DMS79 (cell line): ENCODE results near the gene EXOC2.
A peak's percentile ranks its signal among the peaks of the same experiment; 100 is the strongest.
"Not testable (repeated sequence)": the region's sequence is repeated elsewhere in the genome, so short reads cannot be mapped to it uniquely, and the experiment has no call there.

Source experiments
- DNase-seq: peaks from one replicate; lab custom pipeline; 2025; lab: John Stamatoyannopoulos, UW

EXOC2 gene

DNA sequence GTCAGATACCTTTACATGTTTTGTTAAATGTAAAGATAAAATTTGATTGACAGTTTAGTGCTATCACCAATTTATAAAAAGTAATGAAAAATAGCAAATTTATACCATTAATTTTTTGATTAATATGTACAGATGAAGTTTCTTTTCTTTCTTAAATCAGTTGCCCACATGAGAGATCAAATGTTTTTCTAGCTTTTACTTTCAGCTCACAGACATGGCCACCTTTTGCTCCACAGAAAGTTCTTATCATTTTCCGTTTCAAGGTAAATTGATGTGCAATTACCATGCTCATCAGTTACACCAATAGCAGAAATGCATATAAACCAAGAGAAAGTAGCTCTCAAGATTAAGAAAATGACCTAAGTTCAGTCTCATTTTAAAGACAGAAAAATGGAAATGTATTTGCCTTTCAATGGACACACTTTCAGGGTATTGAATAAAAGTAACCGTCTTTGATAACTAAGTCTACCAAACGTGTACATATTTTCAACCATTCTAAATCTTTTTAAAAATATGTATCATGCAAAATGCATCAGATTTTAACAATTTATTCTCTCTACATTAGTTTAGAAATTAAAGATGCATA lies 16.6 kb upstream of the EXOC2 start:
- no peak for DNase-seq

DNA sequence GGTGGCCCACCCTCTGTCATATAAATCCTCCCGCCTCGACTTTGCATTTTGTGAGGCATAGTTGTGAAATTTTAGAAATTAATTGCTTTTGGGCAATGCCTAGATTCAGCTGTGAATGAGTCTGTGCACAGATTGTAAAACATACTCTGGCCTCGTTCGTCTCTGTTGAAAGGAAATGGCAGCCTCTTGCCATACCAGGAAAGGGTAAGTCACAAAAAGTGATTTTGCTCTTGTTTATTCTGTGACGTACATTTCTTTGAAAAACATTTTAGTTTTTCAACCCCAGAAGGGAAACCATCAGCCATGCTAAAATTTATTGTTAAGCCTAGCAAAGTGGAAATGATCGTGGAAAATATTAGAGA lies 15.3 kb upstream of the EXOC2 start:
- DNase-seq: no peak

DNA sequence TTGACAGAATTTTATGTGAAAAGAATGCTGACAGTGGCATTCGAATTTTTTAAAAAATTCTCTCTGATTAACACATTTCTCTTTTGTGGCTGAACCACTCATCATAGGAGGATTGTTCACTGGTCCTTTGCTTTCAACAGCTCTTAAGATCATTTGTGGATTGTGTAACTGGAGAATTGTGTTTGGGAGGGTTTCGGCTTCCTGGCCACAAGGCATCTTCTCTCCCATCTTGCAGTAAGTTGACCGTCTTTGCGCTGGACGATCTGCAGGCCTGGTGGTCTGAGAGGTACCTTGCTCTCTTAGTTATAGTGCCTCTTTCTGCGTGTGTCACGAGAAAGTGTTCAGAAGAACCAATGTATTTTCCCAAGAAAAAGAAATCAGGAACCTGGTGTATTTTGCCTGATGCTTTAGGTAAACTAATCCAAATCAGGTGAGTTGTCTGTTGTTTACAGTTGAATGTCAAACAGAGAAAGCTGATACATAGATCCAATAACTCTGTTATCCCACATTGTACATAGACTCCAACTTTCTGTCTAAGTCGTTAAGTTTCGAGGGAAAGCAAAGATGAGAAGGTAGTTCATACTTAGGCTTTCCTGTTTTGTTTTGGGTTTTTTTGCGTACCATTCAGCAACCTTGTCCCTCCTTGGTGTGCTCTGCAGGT lies 14.8 kb upstream of the EXOC2 start:
- no peak for DNase-seq

DNA sequence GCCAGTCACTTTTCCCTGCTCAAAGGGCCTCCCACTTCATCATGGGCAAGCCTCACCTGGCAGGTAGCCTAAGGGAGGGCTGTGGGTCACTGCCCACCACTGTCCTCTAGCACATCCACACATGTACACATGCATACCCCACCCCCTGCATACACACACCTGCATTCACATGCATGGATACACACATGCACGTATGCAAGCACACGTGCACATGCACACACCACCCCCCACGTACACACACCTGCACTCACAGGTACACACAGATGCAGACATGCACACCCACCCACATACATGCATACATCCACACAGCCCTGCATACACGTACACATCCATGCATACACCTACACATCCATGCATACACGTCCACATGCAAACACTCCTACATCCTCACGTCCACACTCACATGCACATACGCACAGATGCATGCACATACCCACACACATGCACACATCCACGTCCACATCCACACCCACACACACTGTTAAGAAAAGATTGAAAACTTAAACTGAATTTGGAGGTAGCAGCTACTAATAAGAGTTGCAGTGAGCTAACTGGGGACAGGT lies 14.0 kb upstream of the EXOC2 start:
- no peak for DNase-seq

DNA sequence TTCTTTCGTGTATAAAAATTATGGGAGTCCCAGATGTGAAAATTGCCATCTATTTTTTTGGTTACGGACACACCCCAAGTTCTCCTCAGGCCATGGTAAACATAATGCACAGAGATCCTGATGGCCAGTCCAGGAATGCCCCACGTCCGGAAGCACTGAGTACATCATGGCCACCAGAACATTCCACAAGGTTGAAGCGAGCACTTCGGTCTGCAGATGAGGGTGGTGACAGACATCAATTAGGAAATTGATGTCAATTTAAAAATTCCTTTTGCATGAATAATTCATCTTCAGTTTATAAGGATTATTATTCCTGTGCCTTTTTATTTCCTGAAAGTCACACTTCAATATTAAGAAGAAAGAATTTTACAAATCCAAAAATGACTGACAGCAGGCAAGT lies 13.2 kb upstream of the EXOC2 start:
- DNase-seq: no peak

DNA sequence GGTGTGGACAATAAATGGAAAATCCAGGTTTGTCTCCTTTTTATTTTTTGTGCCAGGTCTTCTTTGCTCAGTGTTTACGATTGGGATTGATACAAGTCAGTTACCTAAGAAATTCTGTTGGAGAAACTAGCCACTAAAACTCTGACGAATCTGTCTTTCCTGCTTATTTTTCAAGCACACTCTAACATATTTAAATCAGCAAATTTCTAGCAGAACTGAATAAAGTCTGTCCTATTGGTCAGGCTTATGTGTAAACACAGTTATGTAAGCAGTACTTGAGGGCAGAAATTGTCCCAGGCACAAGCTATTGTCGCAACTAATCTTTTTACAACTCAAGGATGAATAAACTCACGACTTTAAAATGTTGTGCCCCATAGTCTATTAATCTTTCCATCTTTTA lies 12.1 kb upstream of the EXOC2 start:
- no peak for DNase-seq

DNA sequence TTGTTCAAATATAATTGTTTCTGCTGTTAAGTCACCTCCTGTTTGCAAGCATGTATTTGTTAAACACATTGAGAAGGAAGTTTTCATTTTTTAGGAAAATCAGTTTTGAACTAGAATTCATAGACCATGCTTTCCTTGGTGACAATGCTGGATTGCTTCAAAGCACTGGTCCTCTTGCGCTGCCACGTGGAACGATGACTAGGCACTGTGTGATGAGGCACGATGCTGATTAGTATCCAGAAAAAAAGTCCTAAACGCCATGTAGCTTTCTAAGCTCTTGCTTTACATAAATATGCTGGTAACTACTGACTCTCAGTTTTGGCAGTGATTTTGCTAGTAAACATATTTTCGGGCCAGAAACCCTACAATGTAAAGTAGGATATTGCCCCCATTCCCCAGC lies 11.1 kb upstream of the EXOC2 start:
- DNase-seq: no peak

DNA sequence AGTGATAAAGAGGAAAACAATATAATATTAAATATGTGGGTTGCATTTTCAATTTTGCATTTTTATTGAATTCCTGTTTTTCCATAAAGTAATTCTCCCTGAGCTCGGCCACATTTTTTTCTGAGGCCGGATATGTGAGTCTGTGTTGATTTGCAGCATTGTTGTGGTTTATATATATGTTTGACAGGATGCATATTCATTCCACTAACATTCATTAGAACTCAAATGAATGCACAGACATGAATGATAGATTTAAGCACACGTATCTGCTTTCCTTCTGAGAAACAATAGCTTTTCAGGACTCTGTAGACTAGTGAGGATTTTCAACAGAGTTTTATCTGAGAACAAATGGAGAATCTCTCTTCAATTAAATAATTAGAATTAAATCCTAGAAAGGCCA lies 10.6 kb upstream of the EXOC2 start:
- DNase-seq: no peak

DNA sequence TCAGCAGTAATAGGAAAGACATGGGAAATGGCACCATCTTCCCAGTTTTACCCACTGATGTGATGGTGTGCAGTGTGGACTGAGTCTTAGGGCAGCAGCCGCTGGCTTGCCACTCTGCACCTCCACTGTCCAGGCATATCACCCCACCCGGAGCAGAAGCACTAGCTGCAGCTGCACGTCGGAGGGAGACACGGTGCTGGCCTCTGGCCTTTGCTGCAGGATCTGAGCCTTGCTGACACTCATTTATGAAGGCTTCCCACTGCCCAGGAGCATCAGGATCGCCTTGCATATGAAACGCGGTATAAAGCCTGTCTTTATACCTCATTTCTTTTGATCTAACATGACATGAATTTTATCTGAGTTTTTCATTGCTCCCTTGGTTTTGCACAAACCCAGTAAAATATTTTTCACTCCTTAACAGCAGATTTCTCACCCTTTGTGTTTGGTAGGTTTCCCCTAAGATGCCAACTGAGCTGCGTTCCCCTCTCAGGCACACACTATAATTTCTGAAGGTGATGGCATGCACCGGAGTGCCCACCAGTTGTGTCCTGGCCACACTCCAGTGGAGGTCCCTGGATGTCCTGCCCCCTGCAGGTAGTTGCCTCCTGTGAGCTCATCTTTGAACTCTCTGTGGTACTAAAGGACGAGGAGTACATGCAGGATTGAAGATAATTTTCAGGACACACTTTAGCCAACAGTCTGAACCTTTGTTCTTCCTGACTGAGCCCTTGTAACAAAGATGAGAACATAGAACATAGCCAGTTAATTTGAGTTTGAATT lies 9.0 kb upstream of the EXOC2 start:
- DNase-seq: no peak

DNA sequence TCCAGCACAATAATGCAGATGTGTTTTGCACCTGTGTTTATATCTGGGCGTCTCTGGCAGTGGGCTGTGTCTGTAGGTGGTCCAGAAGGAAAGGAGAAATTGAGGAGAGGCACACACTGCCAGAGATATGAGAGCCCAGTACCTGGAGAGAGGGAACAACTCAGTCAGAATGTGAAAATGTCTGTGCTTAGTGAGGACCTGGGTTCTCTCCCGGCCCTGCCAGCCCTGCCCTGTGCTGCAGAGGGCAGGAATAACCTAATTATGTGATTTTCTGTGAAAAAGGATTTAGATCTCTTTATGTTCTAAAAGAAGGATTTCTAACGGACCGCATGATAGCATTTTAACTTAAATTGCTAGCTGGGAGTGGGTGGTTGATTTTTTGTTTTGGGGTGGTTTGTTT lies 8.3 kb upstream of the EXOC2 start:
- DNase-seq: no peak

DNA sequence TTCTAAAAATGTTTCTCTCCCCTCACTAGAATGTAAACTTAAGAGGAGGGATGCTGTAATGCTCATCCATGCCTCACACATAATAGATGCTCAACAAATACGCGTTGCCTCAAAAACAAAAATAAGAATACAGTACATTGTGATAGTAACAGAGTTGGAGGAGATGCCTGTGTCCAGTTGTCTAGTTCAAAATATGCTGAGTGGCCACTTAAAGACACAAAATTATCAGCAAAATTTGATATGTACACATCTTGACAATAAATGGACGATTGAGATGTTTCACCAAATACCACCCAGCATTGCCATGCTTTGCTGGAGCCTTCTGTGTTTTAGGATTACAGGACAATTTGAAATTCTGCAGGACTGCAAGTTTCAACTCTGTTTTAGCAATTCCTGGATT lies 7.6 kb upstream of the EXOC2 start:
- DNase-seq: no peak

DNA sequence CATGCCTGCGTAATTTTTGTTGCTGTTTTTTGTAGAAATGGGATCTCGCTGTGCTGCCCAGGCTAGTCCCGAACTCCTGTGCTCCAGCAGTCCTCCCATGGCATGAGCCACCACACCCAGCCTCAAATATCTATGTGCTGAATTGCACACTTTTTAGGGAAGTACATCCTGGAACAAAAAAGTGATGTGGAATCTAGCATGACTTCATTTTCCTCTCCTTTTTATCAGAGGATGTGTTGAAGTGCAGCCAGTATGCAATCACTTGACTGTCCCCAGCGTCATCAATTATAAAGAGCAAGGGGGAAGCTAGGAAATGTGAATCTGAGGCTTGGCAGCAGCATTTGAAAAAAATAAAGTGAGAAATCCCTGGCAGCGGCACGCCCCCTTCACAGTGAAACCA lies 6.4 kb upstream of the EXOC2 start:
- DNase-seq: no peak

DNA sequence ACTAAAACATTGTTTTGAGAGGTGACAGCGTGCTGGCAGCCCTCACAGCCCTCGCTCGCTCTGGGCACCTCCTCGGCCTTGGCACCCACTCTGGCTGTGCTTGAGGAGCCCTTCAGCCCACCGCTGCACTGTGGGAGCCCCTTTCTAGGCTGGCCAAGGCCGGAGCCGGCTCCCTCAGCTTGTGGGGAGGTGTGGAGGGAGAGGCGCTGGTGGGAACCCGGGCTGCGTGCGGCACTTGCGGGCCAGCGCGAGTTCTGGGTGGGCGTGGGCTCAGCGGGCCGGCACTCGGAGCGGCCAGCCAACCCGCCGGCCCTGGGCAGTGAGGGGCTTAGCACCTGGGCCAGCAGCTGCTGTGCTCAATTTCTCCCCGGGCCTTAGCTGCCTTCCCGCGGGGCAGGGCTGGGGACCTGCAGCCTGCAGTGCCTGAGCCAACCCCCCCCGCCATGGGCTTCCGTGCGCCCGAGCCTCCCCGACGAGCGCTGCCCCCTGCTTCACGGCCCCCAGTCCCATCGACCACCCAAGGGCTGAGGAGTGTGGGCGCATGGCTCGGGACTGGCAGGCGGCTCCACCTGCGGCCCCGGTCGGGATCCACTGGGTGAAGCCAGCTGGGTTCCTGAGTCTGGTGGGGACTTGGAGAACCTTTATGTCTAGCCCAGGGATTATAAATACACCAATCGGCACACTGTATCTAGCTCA lies 1.6 kb upstream of the EXOC2 start:
- not testable (repeated sequence) for DNase-seq

DNA sequence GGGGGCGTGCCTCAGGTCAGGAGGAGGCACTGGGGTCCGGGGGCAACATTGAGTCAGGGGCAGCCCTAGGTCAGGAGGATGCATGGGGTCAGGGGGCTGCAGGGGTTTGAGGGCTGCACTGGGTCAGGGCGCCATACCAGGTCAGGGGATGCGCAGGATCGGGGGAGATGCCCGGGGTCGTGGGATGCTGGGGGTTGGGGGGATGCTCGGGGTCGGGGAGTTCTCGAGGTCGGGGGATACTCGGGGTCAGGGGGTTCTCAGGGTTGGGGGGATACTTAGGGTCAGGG lies 727 bp upstream of the EXOC2 start:
- no peak for DNase-seq

DNA sequence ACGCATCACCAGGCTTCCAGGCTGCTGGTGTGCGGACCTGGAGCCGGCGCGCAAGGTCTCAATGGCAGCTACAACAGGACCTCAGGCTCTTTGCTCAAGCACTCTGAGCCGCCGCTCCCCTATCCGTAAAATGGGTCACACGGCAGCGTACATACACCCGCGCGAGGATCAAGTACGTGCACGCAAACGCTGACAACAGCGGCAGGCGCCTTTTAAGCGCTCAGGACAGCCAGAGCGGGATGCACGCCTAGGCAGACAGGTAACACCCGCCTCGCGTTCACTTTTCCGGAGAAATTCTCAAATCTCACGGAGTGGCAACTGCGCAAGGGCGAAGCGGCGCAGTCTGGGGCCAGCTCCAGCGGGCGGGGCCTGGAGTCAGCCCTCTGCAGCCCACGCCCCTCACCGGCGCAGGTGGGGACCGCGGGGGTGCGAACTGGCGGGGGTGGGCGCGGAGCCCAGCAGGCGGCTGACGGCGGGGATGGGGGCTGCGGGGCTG lies 535 bp downstream of the EXOC2 start:
- no peak for DNase-seq

DNA sequence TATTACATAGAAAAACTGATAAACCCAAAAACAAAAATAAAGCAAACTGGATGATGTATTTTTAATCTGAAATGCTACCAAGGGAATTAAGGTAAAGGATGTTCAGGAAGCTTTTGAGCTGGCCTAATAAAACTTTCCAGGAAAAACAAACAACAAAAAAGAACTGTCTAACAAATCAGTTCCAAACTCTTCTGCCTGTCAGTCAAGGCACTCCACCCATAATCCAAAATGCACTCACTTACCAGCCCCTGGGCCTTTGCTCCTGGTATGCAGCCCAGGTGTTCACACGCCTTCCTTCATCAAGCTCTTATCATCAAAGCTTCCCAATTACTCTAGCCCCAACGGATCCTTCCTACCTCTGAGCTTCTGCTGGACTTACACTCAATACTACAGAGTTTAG lies 3.7 kb downstream of the EXOC2 start:
- DNase-seq: no peak

DNA sequence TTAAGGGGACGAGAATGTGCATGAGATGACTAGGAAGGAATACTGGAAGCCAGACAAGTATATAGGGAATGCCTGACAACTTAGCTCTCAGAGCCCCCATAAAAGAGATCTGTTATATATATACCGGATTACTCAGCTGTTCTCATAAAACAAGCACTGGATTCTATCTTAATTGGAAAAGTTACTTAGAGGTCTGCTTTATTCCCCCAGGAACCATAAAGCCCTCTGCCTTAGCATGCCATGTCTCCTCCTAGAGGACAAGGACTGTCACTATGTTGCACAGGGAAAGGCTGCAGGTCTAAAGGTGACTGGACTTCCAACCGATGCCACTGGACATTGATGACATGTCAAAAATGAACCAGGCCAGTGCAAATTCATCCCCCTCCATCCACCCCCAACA lies 6.4 kb downstream of the EXOC2 start:
- no peak for DNase-seq

DNA sequence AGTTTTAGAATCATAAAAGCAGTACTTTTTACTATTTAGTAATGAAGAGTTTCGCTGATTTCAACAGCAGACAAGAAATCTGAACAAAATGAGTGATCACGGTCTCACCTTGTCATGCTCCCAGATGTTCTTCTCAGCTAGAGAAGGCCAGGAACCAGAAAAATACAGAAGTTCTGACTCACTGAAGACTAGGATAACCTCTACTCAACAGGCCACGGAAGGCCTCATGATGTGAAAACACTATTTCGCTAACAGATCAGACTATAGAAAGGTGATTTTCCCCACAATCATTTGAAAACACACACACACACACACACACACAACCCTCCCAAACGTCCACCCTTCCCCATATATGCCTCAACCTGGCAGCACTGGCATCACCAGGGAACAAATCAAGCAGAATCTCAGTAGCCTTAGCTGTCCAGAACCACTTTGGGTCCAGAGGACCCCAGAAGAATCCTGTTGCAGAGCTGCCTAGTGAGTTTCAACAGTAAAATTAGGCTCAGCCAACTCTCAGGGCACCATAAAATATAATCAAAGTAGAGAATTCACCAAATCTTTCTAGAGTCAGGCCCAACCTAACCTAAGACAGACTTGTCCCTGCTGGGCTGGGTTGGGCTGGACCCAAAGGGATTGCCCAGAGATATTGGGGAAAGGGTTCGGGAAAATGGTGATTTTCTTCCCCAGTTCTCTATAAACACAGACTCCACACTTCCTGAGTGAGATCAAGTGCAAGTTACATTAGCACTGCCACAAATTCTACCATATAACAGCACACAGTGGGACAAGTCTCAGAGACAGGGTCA lies 7.9 kb downstream of the EXOC2 start:
- no peak for DNase-seq

DNA sequence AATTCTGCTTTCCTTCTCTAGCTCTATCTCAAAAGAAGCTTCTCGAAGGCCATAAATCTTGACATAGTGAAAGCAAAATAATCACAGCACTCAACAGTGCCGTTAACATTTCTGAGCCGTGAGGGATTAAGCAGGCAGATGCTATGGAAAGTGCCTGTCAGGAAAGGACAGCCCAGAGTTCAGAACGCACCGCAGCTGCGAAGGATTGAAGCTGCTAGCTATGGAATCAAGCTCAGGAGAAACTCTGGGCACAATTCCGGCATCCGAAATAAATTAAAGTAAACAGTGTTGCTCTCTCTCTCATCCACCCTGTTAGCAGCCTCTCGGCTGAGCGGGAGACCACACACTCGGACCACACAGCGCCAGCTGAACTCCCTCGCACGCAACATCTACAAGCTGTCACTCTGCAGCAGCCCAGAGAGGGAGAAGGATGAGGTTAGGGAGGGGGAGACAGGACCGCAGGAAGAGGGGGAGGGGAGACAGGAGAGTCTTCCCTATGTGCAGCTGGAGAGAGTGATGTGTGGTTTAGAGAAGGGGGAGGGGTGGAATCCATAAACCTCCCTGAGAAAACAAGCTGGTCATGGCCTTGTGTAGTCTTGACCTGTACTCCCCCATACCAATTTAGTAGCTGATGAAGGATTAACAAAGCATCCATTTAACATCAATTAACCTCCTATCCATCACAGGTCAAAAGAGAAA lies 9.0 kb downstream of the EXOC2 start:
- peak; percentile 6 for DNase-seq

DNA sequence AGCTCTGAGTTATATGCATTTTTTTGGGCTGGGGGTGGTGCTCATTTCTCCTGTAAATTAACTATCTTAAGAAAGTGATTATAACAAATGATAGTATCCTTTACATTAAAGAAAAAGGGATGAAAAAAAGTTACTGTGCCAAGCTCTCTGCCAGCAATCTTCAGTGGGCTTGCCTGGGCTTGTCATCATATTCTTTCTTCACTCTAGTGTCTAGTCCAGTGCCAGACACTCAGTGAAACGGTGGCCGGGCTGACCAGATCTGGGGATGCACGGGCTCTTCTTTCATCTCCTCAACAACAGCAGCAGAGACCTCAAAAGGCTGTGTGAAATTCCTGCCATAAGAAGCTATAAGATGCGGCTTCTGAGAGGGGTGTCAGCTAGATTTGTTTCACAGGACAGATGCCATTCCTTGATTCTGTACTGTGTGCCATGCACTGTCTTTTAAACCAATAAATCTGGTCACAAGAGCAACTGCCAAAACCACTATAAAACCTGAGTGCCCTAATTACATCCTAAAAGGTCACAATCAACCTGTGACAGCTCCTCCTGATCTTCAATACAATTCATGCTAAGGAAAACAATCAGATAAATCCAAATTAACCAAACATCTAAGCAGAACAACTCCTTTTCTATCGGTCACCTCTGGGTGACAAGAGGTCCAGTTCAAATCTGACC lies 12.1 kb downstream of the EXOC2 start:
- no peak for DNase-seq

DNA sequence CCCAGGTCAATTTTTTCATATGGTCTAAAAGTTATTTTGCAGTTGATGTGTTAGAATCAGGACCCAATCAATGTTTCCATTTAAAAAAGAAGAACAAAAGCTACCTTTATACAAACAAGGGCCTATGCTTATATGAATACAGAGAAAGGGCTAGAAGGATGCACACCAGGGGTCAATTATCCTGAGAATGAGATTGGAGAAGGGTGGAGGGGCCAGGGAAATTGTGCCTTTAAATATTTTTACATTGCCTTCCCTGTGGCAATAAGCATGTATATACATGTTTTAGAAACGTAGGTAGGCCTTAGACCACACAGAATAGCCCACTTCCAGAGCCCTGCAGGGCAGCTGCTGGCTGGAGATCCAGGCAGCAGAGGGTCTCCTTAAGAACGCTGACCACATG lies 12.7 kb downstream of the EXOC2 start:
- DNase-seq: no peak
